HepG2 (cell line): Measurements from ENCODE around the gene PHF3. TPM values are rescaled to one million over a fixed set of nuclear protein-coding genes. Genes with fewer than 3 reads are reported as not detected.

Experiments
- FOXA1 ChIP-seq, 2 experiments: fragments of 450-650 bp in 1 of 2; sonication (generic) in 1 of 2; formaldehyde crosslinking in 1 of 2; IDR thresholded peaks; 2 replicates each; pipeline versions ENCODE4 v1.4.0 to v1.6.1; 2016 to 2020; ENCODE audit warnings: missing genetic modification reagents in 1 of 2
- HNRNPL ChIP-seq: fragments of 200-400 bp; formaldehyde crosslinking; IDR thresholded peaks from 2 replicates; pipeline ENCODE4 v1.6.1; 2017; ENCODE audit warnings: mild to moderate bottlenecking, low read depth, low read length
- ISL2 ChIP-seq: sonication (generic); formaldehyde crosslinking; IDR thresholded peaks from 2 replicates; pipeline ENCODE4 v1.5.0; 2020; ENCODE audit warnings: missing genetic modification reagents
- JUN ChIP-seq: sonication (generic); formaldehyde crosslinking; IDR thresholded peaks from 2 replicates; pipeline ENCODE4 v1.4.0; 2020; ENCODE audit warnings: mild to moderate bottlenecking, missing genetic modification reagents
- MAFK ChIP-seq, 2 experiments: IDR thresholded peaks in 1 of 2; conservative IDR thresholded peaks in 1 of 2; 2 replicates each; pipeline ENCODE4 v1.6.1; 2011; ENCODE audit warnings: improper control_type of control experiment in 2 of 2, low read length in 2 of 2
- SRSF4 ChIP-seq: fragments of 200-400 bp; formaldehyde crosslinking; IDR thresholded peaks from one replicate; pipeline ENCODE4 v1.6.1; 2018; ENCODE audit warnings: mild to moderate bottlenecking, low read depth, low read length, moderate library complexity; ENCODE audit not compliant: poor library complexity, severe bottlenecking
- ZBTB42 ChIP-seq: sonication (generic); formaldehyde crosslinking; IDR thresholded peaks from 2 replicates; pipeline ENCODE4 v1.5.0; 2020; ENCODE audit warnings: mild to moderate bottlenecking, missing genetic modification reagents
- ZFP90 ChIP-seq: sonication (generic); formaldehyde crosslinking; IDR thresholded peaks from 2 replicates; pipeline ENCODE4 v1.8.0; 2022; ENCODE audit warnings: missing genetic modification reagents, mild to moderate bottlenecking, inconsistent platforms, borderline replicate concordance
- ZNF207 ChIP-seq: fragments of 450-650 bp; IDR thresholded peaks from 2 replicates; pipeline ENCODE4 v1.6.1; 2016; ENCODE audit warnings: antibody characterized with exemption, borderline replicate concordance
- ZNF652 ChIP-seq: IDR thresholded peaks from 2 replicates; pipeline ENCODE4 v1.6.1; 2016; ENCODE audit warnings: low read depth, borderline replicate concordance
- ZSCAN30 ChIP-seq: sonication (generic); formaldehyde crosslinking; IDR thresholded peaks from 2 replicates; pipeline ENCODE4 v1.5.0; 2020; ENCODE audit warnings: mild to moderate bottlenecking, missing genetic modification reagents
- polyA plus RNA-seq, 8 experiments: library from polyadenylated mRNA; depleted of rRNA in 3 of 8; stranded (reverse) in 7 of 8; unstranded in 1 of 8; fragments of >200 nt; fragmentation: Illumina TruSeq in 4 of 8; extraction: Trizol in 4 of 8; gene quantifications; 2 replicates each; pipeline versions ENCODE4 v1.2.1 to v1.2.3, GENCODE V29; 2011 to 2016; ENCODE audit warnings: low read depth in 4 of 8, missing spikeins in 1 of 8, mixed read lengths in 1 of 8; ENCODE audit not compliant: insufficient read depth in 1 of 8
- total RNA-seq, 5 experiments: library from RNA; depleted of rRNA; stranded (reverse); fragments of >200 nt; fragmentation: Illumina TruSeq; extraction: Trizol; gene quantifications; 2 replicates each; pipeline ENCODE4 v1.2.3, GENCODE V29; 2016; ENCODE audit warnings: low read depth in 1 of 5
- TF ChIP-seq, protein P1 (sequence below): sonication (generic); formaldehyde crosslinking; conservative IDR thresholded peaks from 2 replicates; pipeline ENCODE4 v1.4.0; 2020; ENCODE audit warnings: missing genetic modification reagents

Gene PHF3
- total and polyA plus RNA-seq, 2 of the 13 experiments (the other 11 are each of a cell fraction or from before 2014, with no cell fraction given) = 19.8 to 70.4 TPM

DNA sequence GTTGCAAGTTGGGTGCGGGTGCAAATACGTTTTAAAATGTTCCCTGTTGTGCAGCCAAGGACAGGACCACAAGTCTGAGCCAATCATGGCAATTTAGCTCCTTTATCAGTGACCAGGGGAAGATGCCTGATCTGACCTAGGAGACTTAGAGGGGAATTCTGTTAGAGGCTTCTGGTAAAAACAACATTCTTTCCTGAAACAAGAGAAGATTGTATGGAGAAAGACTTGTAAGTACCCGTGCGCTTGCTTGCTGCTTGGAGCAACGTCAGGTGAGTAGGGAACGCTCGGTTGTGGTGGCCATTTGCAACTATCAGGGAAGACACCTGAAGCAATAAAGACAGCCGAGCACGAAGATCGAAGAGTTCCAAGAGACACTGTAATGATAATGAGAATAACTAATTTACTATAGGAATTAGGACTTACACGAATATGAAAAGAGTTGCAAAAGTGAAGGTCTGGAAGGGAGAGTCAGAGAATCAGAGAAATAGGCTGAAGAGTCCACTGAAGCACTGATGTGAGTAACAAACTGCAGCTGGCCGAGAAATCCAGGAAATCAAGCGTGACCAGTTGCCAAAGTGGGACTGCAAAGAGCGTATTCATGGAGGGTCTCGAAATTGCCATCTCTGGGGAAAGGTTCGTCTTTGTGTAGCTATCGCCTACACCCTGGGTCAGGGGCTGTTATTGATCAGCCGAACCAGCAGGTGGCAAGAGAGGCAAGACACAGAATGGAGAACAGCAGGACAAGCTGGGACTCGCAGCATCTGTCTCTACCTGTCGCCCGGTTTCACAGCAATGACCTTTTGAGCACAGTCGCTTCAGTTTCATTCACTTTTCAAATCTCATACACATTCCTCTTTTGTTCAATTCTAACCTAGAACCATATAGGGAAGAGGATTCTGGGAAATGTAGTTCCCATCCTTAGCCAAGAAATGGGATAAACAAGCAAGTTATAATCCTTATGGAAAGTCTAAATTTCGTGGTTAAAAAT, 37.3 kb upstream of the PHF3 start (continued):
- peak; percentile 73; the same call in 1 of the 2 replicates for TF ChIP-seq ZFP90 (CRISPR knock-in tag)
- no peak for TF ChIP-seq SRSF4
- peak; percentile 63; the same call in 1 of the 2 replicates for TF ChIP-seq ISL2 (CRISPR knock-in tag)
- no peak for TF ChIP-seq HNRNPL
- TF ChIP-seq, protein P1, sequence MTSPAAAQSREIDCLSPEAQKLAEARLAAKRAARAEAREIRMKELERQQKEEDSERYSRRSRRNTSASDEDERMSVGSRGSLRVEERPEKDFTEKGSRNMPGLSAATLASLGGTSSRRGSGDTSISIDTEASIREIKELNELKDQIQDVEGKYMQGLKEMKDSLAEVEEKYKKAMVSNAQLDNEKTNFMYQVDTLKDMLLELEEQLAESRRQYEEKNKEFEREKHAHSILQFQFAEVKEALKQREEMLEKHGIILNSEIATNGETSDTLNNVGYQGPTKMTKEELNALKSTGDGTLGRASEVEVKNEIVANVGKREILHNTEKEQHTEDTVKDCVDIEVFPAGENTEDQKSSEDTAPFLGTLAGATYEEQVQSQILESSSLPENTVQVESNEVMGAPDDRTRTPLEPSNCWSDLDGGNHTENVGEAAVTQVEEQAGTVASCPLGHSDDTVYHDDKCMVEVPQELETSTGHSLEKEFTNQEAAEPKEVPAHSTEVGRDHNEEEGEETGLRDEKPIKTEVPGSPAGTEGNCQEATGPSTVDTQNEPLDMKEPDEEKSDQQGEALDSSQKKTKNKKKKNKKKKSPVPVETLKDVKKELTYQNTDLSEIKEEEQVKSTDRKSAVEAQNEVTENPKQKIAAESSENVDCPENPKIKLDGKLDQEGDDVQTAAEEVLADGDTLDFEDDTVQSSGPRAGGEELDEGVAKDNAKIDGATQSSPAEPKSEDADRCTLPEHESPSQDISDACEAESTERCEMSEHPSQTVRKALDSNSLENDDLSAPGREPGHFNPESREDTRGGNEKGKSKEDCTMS (CRISPR knock-in tag) = no peak
- no peak for TF ChIP-seq FOXA1 (IDR thresholded peaks at IDR 0.05)
- TF ChIP-seq FOXA1 (CRISPR knock-in tag; IDR thresholded peaks at IDR 0.05) = peak; percentile 78
- no peak; the same call in 1 of the 2 replicates for TF ChIP-seq ZNF652 (CRISPR knock-in tag)
- 0 out of 2 replicates have a peak, but pooled peaks have one; percentile 20 for TF ChIP-seq ZBTB42 (CRISPR knock-in tag)
- no peak for TF ChIP-seq JUN
- TF ChIP-seq ZSCAN30 (CRISPR knock-in tag) = no peak
- TF ChIP-seq ZNF207 = no peak
- no peak for TF ChIP-seq MAFK (conservative IDR thresholded peaks at IDR 0.05 in 1 of 2, IDR thresholded peaks at IDR 0.05 in 1 of 2; ENCODE audit: low read length in 2 of 2)
